ENCODE data around the gene TIMM21.

TIMM21 gene

GRCh38 chr18:74182335-74182734 lies 34.0 kb downstream of the TIMM21 start:
- no peak overlapping the region for H3K27ac ChIP-seq (replicated peaks)
- no peak overlapping the region for H3K4me3 ChIP-seq (replicated peaks; ENCODE audit: insufficient read depth, low read length)
- DNase-seq (ENCODE audit: low read depth in 1 of 2, low spot score in 1 of 2) = no peak
- TF ChIP-seq GABPA (IDR thresholded peaks at IDR 0.05; ENCODE audit: low read depth) = no peak
- no peak for TF ChIP-seq POLR2AphosphoS5 (IDR thresholded peaks at IDR 0.05; ENCODE audit: low read depth)
- TF ChIP-seq SPI1 (IDR thresholded peaks at IDR 0.05; ENCODE audit: borderline replicate concordance, low read depth) = no peak
- TF ChIP-seq REST (IDR thresholded peaks at IDR 0.05; ENCODE audit: insufficient replicate concordance, low read depth) = no peak
- no peak for TF ChIP-seq CTCF (IDR thresholded peaks at IDR 0.05; ENCODE audit: insufficient read depth, low read length)
- H3K27me3 ChIP-seq (ENCODE audit: insufficient read depth, poor library complexity, severe bottlenecking) = no peaks in the 10 kb centered on the region

GRCh38 chr18:74183130-74183529 lies 34.8 kb downstream of the TIMM21 start:
- no peak for DNase-seq (ENCODE audit: low read depth in 1 of 2, low spot score in 1 of 2)
- H3K27me3 ChIP-seq (ENCODE audit: insufficient read depth, poor library complexity, severe bottlenecking) = no peaks in the 10 kb centered on the region

GRCh38 chr18:74184875-74185274 lies 36.6 kb downstream of the TIMM21 start:
- no peak for TF ChIP-seq CTCF (IDR thresholded peaks at IDR 0.05; ENCODE audit: insufficient read depth, low read length)
- TF ChIP-seq SPI1 (IDR thresholded peaks at IDR 0.05; ENCODE audit: borderline replicate concordance, low read depth) = no peak
- TF ChIP-seq REST (IDR thresholded peaks at IDR 0.05; ENCODE audit: insufficient replicate concordance, low read depth) = no peak
- TF ChIP-seq POLR2AphosphoS5 (IDR thresholded peaks at IDR 0.05; ENCODE audit: low read depth) = no peak
- TF ChIP-seq GABPA (IDR thresholded peaks at IDR 0.05; ENCODE audit: low read depth) = no peak
- H3K4me3 ChIP-seq (replicated peaks; ENCODE audit: insufficient read depth, low read length) = no peak overlapping the region
- DNase-seq (ENCODE audit: low read depth in 1 of 2, low spot score in 1 of 2) = no peak
- no peaks in the 10 kb centered on the region for H3K27me3 ChIP-seq (ENCODE audit: insufficient read depth, poor library complexity, severe bottlenecking)
- H3K27ac ChIP-seq (replicated peaks) = no peak overlapping the region

More at GRCh38 chr18:74183130-74183529, 34.8 kb downstream of the TIMM21 start:
- Histone ChIP-seq H3K27ac (replicated peaks) (no peak overlapping the region), H3K4me3 (replicated peaks; ENCODE audit: insufficient read depth, low read length) (no peak overlapping the region)
- TF ChIP-seq CTCF (IDR thresholded peaks at IDR 0.05; ENCODE audit: insufficient read depth, low read length) (no peak), GABPA (IDR thresholded peaks at IDR 0.05; ENCODE audit: low read depth) (no peak), REST (IDR thresholded peaks at IDR 0.05; ENCODE audit: insufficient replicate concordance, low read depth) (no peak), POLR2AphosphoS5 (IDR thresholded peaks at IDR 0.05; ENCODE audit: low read depth) (no peak), SPI1 (IDR thresholded peaks at IDR 0.05; ENCODE audit: borderline replicate concordance, low read depth) (no peak)

All from HL-60 (cell line).